HT1080 (cell line): ENCODE measurements around the gene TACC2. TPM values are rescaled to one million over a fixed set of nuclear protein-coding genes. Genes with fewer than 3 reads are reported as not detected.
"Not testable (repeated sequence)": the region's sequence is repeated elsewhere in the genome, so short reads cannot be mapped to it uniquely, and the experiment has no call there.

ENCODE experiments used
- DNase-seq: peaks from one replicate; pipeline ENCODE4 v3.0.0-alpha.2; 2015; ENCODE audit warnings: low read depth
- polyA plus RNA-seq, 2 experiments: library from polyadenylated mRNA; depleted of rRNA; stranded (reverse); fragments of >200 nt; gene quantifications; 2 replicates each; pipeline ENCODE4 v1.2.3, GENCODE V29; 2015
- total RNA-seq: library from RNA; depleted of rRNA; stranded (reverse); fragments of >200 nt; shearing (Covaris generic); gene quantifications from 2 replicates; pipeline ENCODE4 v1.2.3, GENCODE V29; 2014; rRNA removed

The TACC2 gene
- 13.3 and 20.3 TPM in 2 replicates for total RNA-seq
- 21.1 and 27.4 TPM in 2 replicates for polyA plus RNA-seq (2015; cell fraction: cytosol; rRNA removed)
- 23.7 and 28.0 TPM in 2 replicates for polyA plus RNA-seq (2015; cell fraction: nucleus; rRNA removed)

- DNase-seq = peak; percentile 36
These were observed at the start of gene TACC2 for GRCh38 chr10:121988361-121989324. Gene TACC2, plus strand, starts transcription at chr10:121989163. Its CDS starts 32,819 bp downstream, at chr10:122021982.

- DNase-seq = no peak
These were observed 47.4 kb upstream of the TACC2 start for GRCh38 chr10:121941532-121941931.

GRCh38 chr10:121942749-121943416, 46.1 kb upstream of the TACC2 start:
- peak; percentile 95 for DNase-seq

- DNase-seq = peak; percentile 76
These were observed 41.3 kb upstream of the TACC2 start for GRCh38 chr10:121947343-121948330.

GRCh38 chr10:121949049-121949448, 39.9 kb upstream of the TACC2 start:
- no peak for DNase-seq

- no peak for DNase-seq
These were observed 39.5 kb upstream of the TACC2 start for GRCh38 chr10:121949451-121949850.

GRCh38 chr10:121952226-121952625, 36.7 kb upstream of the TACC2 start:
- peak; percentile 85 for DNase-seq

- peak; percentile 87 for DNase-seq
These were observed 32.6 kb upstream of the TACC2 start for GRCh38 chr10:121956111-121957061.

- DNase-seq = no peak
These were observed 29.3 kb upstream of the TACC2 start for GRCh38 chr10:121959671-121960070.

- no peak for DNase-seq
These were observed 27.5 kb upstream of the TACC2 start for GRCh38 chr10:121961456-121961855.

- no peak for DNase-seq
These were observed 23.0 kb upstream of the TACC2 start for GRCh38 chr10:121965996-121966395.

- not testable (repeated sequence) for DNase-seq
These were observed 19.9 kb upstream of the TACC2 start for GRCh38 chr10:121969086-121969485.

- DNase-seq = peak; percentile 16
These were observed 14.9 kb upstream of the TACC2 start for GRCh38 chr10:121974019-121974534.

- peak; percentile 71 for DNase-seq
These were observed 14.2 kb upstream of the TACC2 start, which contains the start of gene NSMCE4A for GRCh38 chr10:121974535-121975294. Gene NSMCE4A, minus strand, starts transcription at chr10:121975217. Its CDS starts 52 bp downstream, at chr10:121975165.

GRCh38 chr10:121975295-121976086, 13.5 kb upstream of the TACC2 start:
- no peak for DNase-seq

GRCh38 chr10:121976607-121977006, 12.4 kb upstream of the TACC2 start:
- no peak for DNase-seq

- DNase-seq = no peak
These were observed 10.5 kb upstream of the TACC2 start for GRCh38 chr10:121978511-121978910.

GRCh38 chr10:121981346-121981745, 7.6 kb upstream of the TACC2 start:
- DNase-seq = no peak
